ENCODE measurements around the gene FAM13A.
"Not testable (repeated sequence)": the region's sequence is repeated elsewhere in the genome, so short reads cannot be mapped to it uniquely, and the experiment has no call there.

FAM13A gene

GRCh38 chr4:89067417-89067816, 10.4 kb upstream of the FAM13A start:
- no peaks in the 10 kb centered on the region for H3K9me3 ChIP-seq (ENCODE audit: control insufficient read depth in 1 of 2, low read length in 2 of 2)

GRCh38 chr4:89064848-89065247, 7.9 kb upstream of the FAM13A start:
- no peaks in the 10 kb centered on the region for H3K36me3 ChIP-seq (ENCODE audit: control insufficient read depth in 1 of 2, insufficient read depth in 2 of 2, low read length in 2 of 2)
- H3K4me3 ChIP-seq (ENCODE audit: low read depth in 1 of 2, low read length in 2 of 2), result no peak overlapping the region
- H3K27ac ChIP-seq (ENCODE audit: low read length), result no peak overlapping the region
- no peaks in the 10 kb centered on the region for H3K4me1 ChIP-seq (ENCODE audit: control insufficient read depth in 1 of 2, insufficient read depth in 2 of 2, low read length in 2 of 2)
- no peaks in the 10 kb centered on the region for H3K27me3 ChIP-seq (ENCODE audit: low read depth, low read length)
- H3K9me3 ChIP-seq (ENCODE audit: control insufficient read depth in 1 of 2, low read length in 2 of 2), result no peaks in the 10 kb centered on the region

More at GRCh38 chr4:89067417-89067816, 10.4 kb upstream of the FAM13A start:
- H3K4me1 ChIP-seq (ENCODE audit: control insufficient read depth in 1 of 2, insufficient read depth in 2 of 2, low read length in 2 of 2), result no peaks in the 10 kb centered on the region
- no peak overlapping the region for H3K4me3 ChIP-seq (ENCODE audit: low read depth in 1 of 2, low read length in 2 of 2)
- no peaks in the 10 kb centered on the region for H3K36me3 ChIP-seq (ENCODE audit: control insufficient read depth in 1 of 2, insufficient read depth in 2 of 2, low read length in 2 of 2)
- no peaks in the 10 kb centered on the region for H3K27me3 ChIP-seq (ENCODE audit: low read depth, low read length)
- H3K27ac ChIP-seq (ENCODE audit: low read length), result no peak overlapping the region

GRCh38 chr4:89057844-89058243, 859 bp upstream of the FAM13A start:
- H3K4me1 ChIP-seq (ENCODE audit: control insufficient read depth in 1 of 2, insufficient read depth in 2 of 2, low read length in 2 of 2); H3K27me3 ChIP-seq (ENCODE audit: low read depth, low read length); H3K4me3 ChIP-seq (ENCODE audit: low read depth in 1 of 2, low read length in 2 of 2); H3K36me3 ChIP-seq (ENCODE audit: control insufficient read depth in 1 of 2, insufficient read depth in 2 of 2, low read length in 2 of 2); H3K27ac ChIP-seq (ENCODE audit: low read length); H3K9me3 ChIP-seq (ENCODE audit: control insufficient read depth in 1 of 2, low read length in 2 of 2): not testable (repeated sequence)

- Histone ChIP-seq H3K4me1 (ENCODE audit: control insufficient read depth in 1 of 2, insufficient read depth in 2 of 2, low read length in 2 of 2) (peaks cover 0 to 5% of the 10 kb centered on the region in 2 donors), H3K27me3 (ENCODE audit: low read depth, low read length) (no peaks in the 10 kb centered on the region), H3K4me3 (ENCODE audit: low read depth in 1 of 2, low read length in 2 of 2) (peak overlapping the region; percentile 57 to 69), H3K9me3 (ENCODE audit: control insufficient read depth in 1 of 2, low read length in 2 of 2) (peaks cover 0 to 3% of the 10 kb centered on the region in 2 donors), H3K36me3 (ENCODE audit: control insufficient read depth in 1 of 2, insufficient read depth in 2 of 2, low read length in 2 of 2) (no peaks in the 10 kb centered on the region), H3K27ac (ENCODE audit: low read length) (peak overlapping the region; percentile 50)
These were observed 563 bp downstream of the FAM13A start for GRCh38 chr4:89056292-89056952.

- H3K4me1 ChIP-seq (ENCODE audit: control insufficient read depth in 1 of 2, insufficient read depth in 2 of 2, low read length in 2 of 2), result peaks cover 0 to 5% of the 10 kb centered on the region in 2 donors
- no peak overlapping the region for H3K27ac ChIP-seq (ENCODE audit: low read length)
- H3K4me3 ChIP-seq (ENCODE audit: low read depth in 1 of 2, low read length in 2 of 2), result peak overlapping the region; percentile 57 to 69
- H3K27me3 ChIP-seq (ENCODE audit: low read depth, low read length), result no peaks in the 10 kb centered on the region
- no peaks in the 10 kb centered on the region for H3K36me3 ChIP-seq (ENCODE audit: control insufficient read depth in 1 of 2, insufficient read depth in 2 of 2, low read length in 2 of 2)
- peaks cover 0 to 3% of the 10 kb centered on the region in 2 donors for H3K9me3 ChIP-seq (ENCODE audit: control insufficient read depth in 1 of 2, low read length in 2 of 2)
These were observed 1.6 kb downstream of the FAM13A start for GRCh38 chr4:89055157-89056080.

- Histone ChIP-seq H3K9me3 (ENCODE audit: control insufficient read depth in 1 of 2, low read length in 2 of 2) (peaks cover 0 to 3% of the 10 kb centered on the region in 2 donors), H3K36me3 (ENCODE audit: control insufficient read depth in 1 of 2, insufficient read depth in 2 of 2, low read length in 2 of 2) (no peaks in the 10 kb centered on the region), H3K27ac (ENCODE audit: low read length) (no peak overlapping the region), H3K27me3 (ENCODE audit: low read depth, low read length) (no peaks in the 10 kb centered on the region), H3K4me3 (ENCODE audit: low read depth in 1 of 2, low read length in 2 of 2) (no peak overlapping the region), H3K4me1 (ENCODE audit: control insufficient read depth in 1 of 2, insufficient read depth in 2 of 2, low read length in 2 of 2) (peaks cover 0 to 5% of the 10 kb centered on the region in 2 donors)
These were observed 2.4 kb downstream of the FAM13A start for GRCh38 chr4:89054627-89055026.

GRCh38 chr4:89049853-89050252, 7.1 kb downstream of the FAM13A start:
- Histone ChIP-seq H3K4me3 (ENCODE audit: low read depth in 1 of 2, low read length in 2 of 2) (no peak overlapping the region), H3K27me3 (ENCODE audit: low read depth, low read length) (no peaks in the 10 kb centered on the region), H3K4me1 (ENCODE audit: control insufficient read depth in 1 of 2, insufficient read depth in 2 of 2, low read length in 2 of 2) (peaks cover 0 to 5% of the 10 kb centered on the region in 2 donors), H3K9me3 (ENCODE audit: control insufficient read depth in 1 of 2, low read length in 2 of 2) (peaks cover 0 to 3% of the 10 kb centered on the region in 2 donors), H3K36me3 (ENCODE audit: control insufficient read depth in 1 of 2, insufficient read depth in 2 of 2, low read length in 2 of 2) (no peaks in the 10 kb centered on the region), H3K27ac (ENCODE audit: low read length) (no peak overlapping the region)

GRCh38 chr4:89048906-89049601, 7.9 kb downstream of the FAM13A start:
- no peak overlapping the region for H3K27ac ChIP-seq (ENCODE audit: low read length)
- H3K36me3 ChIP-seq (ENCODE audit: control insufficient read depth in 1 of 2, insufficient read depth in 2 of 2, low read length in 2 of 2), result no peaks in the 10 kb centered on the region
- no peak overlapping the region for H3K4me3 ChIP-seq (ENCODE audit: low read depth in 1 of 2, low read length in 2 of 2)
- H3K4me1 ChIP-seq (ENCODE audit: control insufficient read depth in 1 of 2, insufficient read depth in 2 of 2, low read length in 2 of 2), result no peaks in the 10 kb centered on the region
- H3K27me3 ChIP-seq (ENCODE audit: low read depth, low read length), result no peaks in the 10 kb centered on the region
- H3K9me3 ChIP-seq (ENCODE audit: control insufficient read depth in 1 of 2, low read length in 2 of 2), result peaks cover 0 to 3% of the 10 kb centered on the region in 2 donors

- Histone ChIP-seq H3K27me3 (ENCODE audit: low read depth, low read length) (no peaks in the 10 kb centered on the region), H3K4me3 (ENCODE audit: low read depth in 1 of 2, low read length in 2 of 2) (no peak overlapping the region), H3K9me3 (ENCODE audit: control insufficient read depth in 1 of 2, low read length in 2 of 2) (no peaks in the 10 kb centered on the region), H3K27ac (ENCODE audit: low read length) (no peak overlapping the region), H3K36me3 (ENCODE audit: control insufficient read depth in 1 of 2, insufficient read depth in 2 of 2, low read length in 2 of 2) (no peaks in the 10 kb centered on the region), H3K4me1 (ENCODE audit: control insufficient read depth in 1 of 2, insufficient read depth in 2 of 2, low read length in 2 of 2) (no peaks in the 10 kb centered on the region)
These were observed 12.7 kb downstream of the FAM13A start for GRCh38 chr4:89044147-89044900.

- no peaks in the 10 kb centered on the region for H3K9me3 ChIP-seq (ENCODE audit: control insufficient read depth in 1 of 2, low read length in 2 of 2)
- H3K27ac ChIP-seq (ENCODE audit: low read length), result no peak overlapping the region
- no peaks in the 10 kb centered on the region for H3K4me1 ChIP-seq (ENCODE audit: control insufficient read depth in 1 of 2, insufficient read depth in 2 of 2, low read length in 2 of 2)
- H3K27me3 ChIP-seq (ENCODE audit: low read depth, low read length), result no peaks in the 10 kb centered on the region
- no peaks in the 10 kb centered on the region for H3K36me3 ChIP-seq (ENCODE audit: control insufficient read depth in 1 of 2, insufficient read depth in 2 of 2, low read length in 2 of 2)
- no peak overlapping the region for H3K4me3 ChIP-seq (ENCODE audit: low read depth in 1 of 2, low read length in 2 of 2)
These were observed 14.9 kb downstream of the FAM13A start for GRCh38 chr4:89042055-89042454.
